Psoas muscle (tissue), 8 donors: Measurements from ENCODE around the gene NUCB2. TPM values are rescaled to one million over a fixed set of nuclear protein-coding genes. Genes with fewer than 3 reads are reported as not detected.

Experiments
- ATAC-seq, 4 donors: fragments of 200-7000 bp; cut with Tn5 transposase; one replicate each; pipeline ENCODE4 v1.9.1; 2020; ENCODE audit warnings: moderate library complexity in 3 of 4, mild to moderate bottlenecking in 2 of 4
- DNase-seq, 2 donors: peaks; one replicate each; pipeline ENCODE4 v3.0.0-alpha.2; 2020
- H3K27ac ChIP-seq: fragments of 200-600 bp; one replicate; pipeline ENCODE4 v1.8.0; 2022
- H3K27me3 ChIP-seq, 3 donors: fragments of 200-600 bp in 1 of 3; one replicate each; pipeline versions ENCODE4 v1.6.1 to v1.8.0; 2013 to 2022; ENCODE audit warnings: low read length in 2 of 3, mild to moderate bottlenecking in 2 of 3, moderate library complexity in 1 of 3; ENCODE audit not compliant: insufficient read depth in 3 of 3
- H3K36me3 ChIP-seq, 2 donors: fragments of 200-600 bp in 1 of 2; one replicate each; pipeline versions ENCODE4 v1.6.1 to v1.8.0; 2013 to 2022; ENCODE audit warnings: low read depth in 1 of 2, mild to moderate bottlenecking in 1 of 2, moderate library complexity in 1 of 2; ENCODE audit not compliant: insufficient read depth in 1 of 2
- H3K4me1 ChIP-seq: fragments of 200-600 bp; one replicate; pipeline ENCODE4 v1.8.0; 2022
- H3K4me3 ChIP-seq: fragments of 200-600 bp; one replicate; pipeline ENCODE4 v1.8.0; 2022; ENCODE audit warnings: mild to moderate bottlenecking
- H3K9me3 ChIP-seq: fragments of 200-600 bp; one replicate; pipeline ENCODE4 v1.8.0; 2022
- WGBS, 3 donors: extraction: QIAGEN DNeasy Blood & Tissue Kit; methylation state at CpG; one replicate each; pipeline versions ENCODE4 v1.1.6 to v1.1.7; 2013; 5-methylcytosine and 5-hydroxymethylcytosine counted together
- intact Hi-C, 2 donors: fragments of 100-400 bp; cut with DNase I; formaldehyde crosslinking; loops; one replicate each; pipeline versions ENCODE4 v1.11.0 to v1.14.2; 2022
- polyA plus RNA-seq, 3 donors: library from polyadenylated mRNA; stranded (reverse); fragments of 200-250 nt; gene quantifications; one replicate each; pipeline ENCODE4 v1.2.3, GENCODE V29; 2013
- total RNA-seq, 4 donors: library from RNA; stranded (reverse); fragmentation: NEBNext Ultra II Directional in 2 of 4; extraction: Animal tissue kit (Norgen Biotek cat#: 25700) in 2 of 4; gene quantifications; one replicate each; pipeline versions ENCODE4 v1.2.1 to v1.2.4, GENCODE V29; 2021 to 2023
- TF ChIP-seq, protein P1 (sequence below): fragments of 200-600 bp; IDR thresholded peaks from one replicate; pipeline ENCODE4 v1.8.0; 2022; ENCODE audit warnings: antibody characterized with exemption
- donor health status: healthy with polysubstance abuse.
- donor health status: DM: no; HTN: no; CAD: no; lungs with moderate emphysema.
- donor health status: Bipolar disorder and iron deficiency.
- donor health status: healthy.
- donor health status: DM: yes; HTN: yes; CAD: no.
- donor health status: DM: no; HTN: no; CAD: no.
- donor health status: DM: no; HTN: no; CAD: no.
- donor health status: DM: yes; HTN: yes; CAD: no.

Gene NUCB2
- total and polyA plus RNA-seq, 7 donors: 20.4 to 42.3 (median 31.3) TPM

GRCh38 chr11:17250561-17251350 lies 25.8 kb upstream of the NUCB2 start:
- TF ChIP-seq, protein P1, sequence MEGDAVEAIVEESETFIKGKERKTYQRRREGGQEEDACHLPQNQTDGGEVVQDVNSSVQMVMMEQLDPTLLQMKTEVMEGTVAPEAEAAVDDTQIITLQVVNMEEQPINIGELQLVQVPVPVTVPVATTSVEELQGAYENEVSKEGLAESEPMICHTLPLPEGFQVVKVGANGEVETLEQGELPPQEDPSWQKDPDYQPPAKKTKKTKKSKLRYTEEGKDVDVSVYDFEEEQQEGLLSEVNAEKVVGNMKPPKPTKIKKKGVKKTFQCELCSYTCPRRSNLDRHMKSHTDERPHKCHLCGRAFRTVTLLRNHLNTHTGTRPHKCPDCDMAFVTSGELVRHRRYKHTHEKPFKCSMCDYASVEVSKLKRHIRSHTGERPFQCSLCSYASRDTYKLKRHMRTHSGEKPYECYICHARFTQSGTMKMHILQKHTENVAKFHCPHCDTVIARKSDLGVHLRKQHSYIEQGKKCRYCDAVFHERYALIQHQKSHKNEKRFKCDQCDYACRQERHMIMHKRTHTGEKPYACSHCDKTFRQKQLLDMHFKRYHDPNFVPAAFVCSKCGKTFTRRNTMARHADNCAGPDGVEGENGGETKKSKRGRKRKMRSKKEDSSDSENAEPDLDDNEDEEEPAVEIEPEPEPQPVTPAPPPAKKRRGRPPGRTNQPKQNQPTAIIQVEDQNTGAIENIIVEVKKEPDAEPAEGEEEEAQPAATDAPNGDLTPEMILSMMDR: no peak
- Histone ChIP-seq H3K36me3 (no peaks in the 10 kb centered on the region), H3K4me3 (no peak overlapping the region), H3K27me3 (no peaks in the 10 kb centered on the region), H3K4me1 (no peaks in the 10 kb centered on the region), H3K27ac (no peak overlapping the region), H3K9me3 (no peaks in the 10 kb centered on the region)
- intact Hi-C loops: no loop called here
- ATAC-seq (no peak), DNase-seq (no peak)

DNA sequence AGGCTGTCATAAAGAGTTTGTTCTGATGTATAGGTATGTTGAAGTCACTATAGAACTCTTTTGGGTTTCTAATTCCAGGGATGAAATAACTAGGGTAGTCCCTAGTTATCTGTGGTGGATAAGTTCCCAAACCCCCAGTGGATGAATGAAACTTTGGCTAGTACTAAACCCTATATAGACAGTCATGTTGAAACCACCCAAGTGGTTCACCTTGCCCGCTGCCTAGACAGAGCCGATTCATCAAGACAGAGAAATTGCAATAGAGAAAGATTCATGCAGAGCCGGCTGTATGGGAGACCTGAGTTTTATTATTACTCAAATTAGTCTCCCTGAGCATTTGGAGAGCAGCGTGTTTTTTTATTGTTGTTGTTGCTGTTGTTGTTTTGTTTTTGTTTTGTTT lies 23.8 kb upstream of the NUCB2 start:
- TF ChIP-seq, protein P1: no peak
- DNase-seq: no peak
- ATAC-seq: no peak
- Histone ChIP-seq H3K9me3 (no peaks in the 10 kb centered on the region), H3K4me3 (no peak overlapping the region), H3K27me3 (no peaks in the 10 kb centered on the region), H3K36me3 (no peaks in the 10 kb centered on the region), H3K4me1 (no peaks in the 10 kb centered on the region), H3K27ac (no peak overlapping the region)
- WGBS, 3 donors: 67 to 94% (median 77%) methylated on average over 4 of the region's 4 CpGs
- intact Hi-C loops: no loop called here

DNA sequence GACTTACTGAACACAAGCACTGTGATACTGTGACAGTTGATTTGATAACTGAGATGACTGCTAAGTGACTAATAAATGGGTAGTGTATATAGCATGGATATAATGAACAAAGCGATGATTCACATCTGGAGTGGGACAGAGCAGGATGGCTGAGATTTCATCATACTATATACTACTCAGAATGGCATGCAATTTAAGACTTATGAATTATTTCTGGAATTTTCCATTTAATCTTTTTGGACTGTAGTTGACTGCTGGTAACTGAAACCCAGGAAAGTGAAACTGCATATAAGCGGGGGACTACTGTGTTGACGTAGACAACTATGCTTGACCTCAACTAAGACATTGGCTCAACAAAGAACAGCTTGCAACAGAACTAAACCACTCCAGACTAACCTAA lies 20.0 kb upstream of the NUCB2 start:
- no peaks in the 10 kb centered on the region for H3K9me3 ChIP-seq
- no peak overlapping the region for H3K27ac ChIP-seq
- TF ChIP-seq, protein P1: no peak
- no peak for DNase-seq
- ATAC-seq: no peak
- H3K36me3 ChIP-seq: no peaks in the 10 kb centered on the region
- H3K4me3 ChIP-seq: no peak overlapping the region
- 36 to 40% (median 39%) methylated on average over 3 of the region's 3 CpGs for WGBS, 3 donors
- no peaks in the 10 kb centered on the region for H3K4me1 ChIP-seq
- intact Hi-C loops: no loop called here
- H3K27me3 ChIP-seq: no peaks in the 10 kb centered on the region

- 43 to 67% (median 48%) methylated on average over 1 of the region's 1 CpG for WGBS, 3 donors
- TF ChIP-seq, protein P1: no peak
- Histone ChIP-seq H3K4me1 (no peaks in the 10 kb centered on the region), H3K27me3 (no peaks in the 10 kb centered on the region), H3K9me3 (no peaks in the 10 kb centered on the region), H3K4me3 (no peak overlapping the region), H3K36me3 (no peaks in the 10 kb centered on the region), H3K27ac (no peak overlapping the region)
- intact Hi-C loops: no loop called here
- DNase-seq: no peak
- peak in 1 of 4 donors; percentile 35 for ATAC-seq
These were observed 19.3 kb upstream of the NUCB2 start for GRCh38 chr11:17257196-17257595.

GRCh38 chr11:17258670-17259069 lies 17.9 kb upstream of the NUCB2 start:
- Histone ChIP-seq H3K4me3 (no peak overlapping the region), H3K9me3 (no peaks in the 10 kb centered on the region), H3K36me3 (no peaks in the 10 kb centered on the region), H3K27ac (no peak overlapping the region), H3K4me1 (no peaks in the 10 kb centered on the region), H3K27me3 (no peaks in the 10 kb centered on the region)
- TF ChIP-seq, protein P1: no peak
- no peak for ATAC-seq
- no peak for DNase-seq
- intact Hi-C loops: no loop called here
